HepG2 (cell line): Measurements from ENCODE around the gene TNFSF13. TPM values are rescaled to one million over a fixed set of nuclear protein-coding genes. Genes with fewer than 3 reads are reported as not detected.

Experiments
- ATAC-seq: fragments of 200-7000 bp; cut with Tn5 transposase; 3 replicates; pipeline ENCODE4 v1.9.1; 2020; ENCODE audit warnings: mild to moderate bottlenecking, moderate library complexity
- BruUV-seq: library from RNA; stranded (reverse); fragments of 400-500 nt; replicated peaks from 2 replicates; lab custom pipeline; 2021; lab: Mats Ljungman, UMichigan
- CTCF ChIA-PET: fragments of 300-600 bp; formaldehyde crosslinking; extraction: SDS; loops from one replicate; lab custom pipeline; 2021; ENCODE audit warnings: low total read pairs, inconsistent platforms, low intra/inter-chr PET ratio; lab: Yijun Ruan, JAX
- POLR2A ChIA-PET: fragments of 350-600 bp; sonication (Branson Sonifier 250); formaldehyde crosslinking; loops from one replicate; lab custom pipeline; 2020; ENCODE audit warnings: antibody characterized with exemption, inconsistent platforms; lab: Yijun Ruan, JAX
- DNase-seq: peaks from one replicate; pipeline ENCODE4 v3.0.0-alpha.2; 2015; ENCODE audit warnings: low spot score
- FAIRE-seq: peaks from 3 replicates; lab custom pipeline; 2011; peaks lifted over from hg19 to GRCh38; lab: Jason Lieb, UNC
- H2AFZ ChIP-seq: one replicate; pipeline ENCODE4 v1.6.1; 2011; ENCODE audit warnings: low read length, inconsistent platforms
- H3K27ac ChIP-seq: fragments of 300-600 bp; 3 replicates; pipeline ENCODE4 v1.8.0; 2011; ENCODE audit warnings: mixed run types, mild to moderate bottlenecking, mixed read lengths, low read length, inconsistent platforms; ENCODE audit not compliant: insufficient read depth; ENCODE audit errors: extremely low read length
- H3K27me3 ChIP-seq, 2 experiments: fragments of 200-600 bp in 1 of 2; 2 replicates in 1 of 2; 3 replicates in 1 of 2; pipeline versions ENCODE4 v1.6.0 to v1.8.0; 2011; ENCODE audit warnings: low read length in 2 of 2, mild to moderate bottlenecking in 2 of 2, moderate library complexity in 2 of 2, inconsistent platforms in 1 of 2; ENCODE audit not compliant: insufficient read depth in 2 of 2, control insufficient read depth in 1 of 2
- H3K36me3 ChIP-seq, 2 experiments: fragments of 200-600 bp in 1 of 2; replicated peaks in 1 of 2; 2 replicates in 1 of 2; 3 replicates in 1 of 2; pipeline versions ENCODE4 v1.5.1 to v1.8.0; 2011; ENCODE audit warnings: low read length in 2 of 2, inconsistent platforms in 1 of 2; ENCODE audit not compliant: insufficient read depth in 2 of 2, control insufficient read depth in 1 of 2
- H3K4me1 ChIP-seq: 2 replicates; pipeline ENCODE4 v1.5.1; 2012; ENCODE audit warnings: low read length, inconsistent platforms; ENCODE audit not compliant: insufficient read depth
- H3K4me2 ChIP-seq: 2 replicates; pipeline ENCODE4 v1.6.0; 2011; ENCODE audit warnings: low read depth, low read length, inconsistent platforms
- H3K4me3 ChIP-seq, 3 experiments: fragments of 200-600 bp in 1 of 3; sonication (generic), shearing (Covaris generic) in 1 of 3; replicated peaks in 1 of 3; 2 replicates each; pipeline ENCODE4 v1.5.1; 2011 to 2016; ENCODE audit warnings: low read length in 3 of 3, inconsistent platforms in 2 of 3, low read depth in 2 of 3, mild to moderate bottlenecking in 2 of 3, control low read depth in 1 of 3, mixed read lengths in 1 of 3; ENCODE audit not compliant: insufficient read depth in 1 of 3
- H3K79me2 ChIP-seq: one replicate; pipeline ENCODE4 v1.6.1; 2011; ENCODE audit warnings: low read length, inconsistent platforms; ENCODE audit not compliant: insufficient read depth
- H3K9ac ChIP-seq: 2 replicates; pipeline ENCODE4 v1.6.0; 2011; ENCODE audit warnings: mild to moderate bottlenecking, low read depth, low read length, inconsistent platforms; ENCODE audit not compliant: insufficient read depth
- H3K9me3 ChIP-seq: 2 replicates; pipeline ENCODE4 v1.5.1; 2012; ENCODE audit warnings: mild to moderate bottlenecking, low read length
- H4K20me1 ChIP-seq: 2 replicates; pipeline ENCODE4 v1.6.0; 2011; ENCODE audit warnings: inconsistent platforms, mild to moderate bottlenecking, low read length, moderate library complexity; ENCODE audit not compliant: insufficient read depth
- AGO2 ChIP-seq: fragments of 200-400 bp; formaldehyde crosslinking; optimal IDR thresholded peaks from 2 replicates; pipeline ENCODE3; 2017; ENCODE audit warnings: mild to moderate bottlenecking, low read depth, low read length, moderate library complexity
- FOXK1 ChIP-seq: sonication (generic); formaldehyde crosslinking; IDR thresholded peaks from 2 replicates; pipeline ENCODE4 v1.4.0; 2020; ENCODE audit warnings: low read depth, missing genetic modification reagents, borderline replicate concordance
- POLR2AphosphoS5 ChIP-seq: IDR thresholded peaks from 2 replicates; pipeline ENCODE4 v1.6.1; 2012; ENCODE audit warnings: low read depth, low read length
- RBFOX2 ChIP-seq: fragments of 200-400 bp; formaldehyde crosslinking; IDR thresholded peaks from 2 replicates; pipeline ENCODE4 v1.6.1; 2017; ENCODE audit warnings: low read depth, mild to moderate bottlenecking, low read length
- WGBS: methylation state at CpG from one replicate; pipeline ENCODE4 v1.1.6; 2017; ENCODE audit warnings: low lambda C conversion rate; 5-methylcytosine and 5-hydroxymethylcytosine counted together
- in situ Hi-C: cut with HindIII; loops from 2 replicates; pipeline ENCODE4 v1.10.0; 2017; ENCODE audit warnings: low pct_unique_long_range_greater_than_20kb; ENCODE audit not compliant: extremely low pct_ligation_motif_present
- intact Hi-C: fragments of 100-400 bp; cut with micrococcal nuclease; formaldehyde crosslinking; loops from one replicate; pipeline ENCODE4 v1.10.0; 2022; ENCODE audit not compliant: unreplicated experiment
- polyA plus RNA-seq, 8 experiments: library from polyadenylated mRNA; depleted of rRNA in 3 of 8; stranded (reverse) in 7 of 8; unstranded in 1 of 8; fragments of >200 nt; fragmentation: Illumina TruSeq in 4 of 8; extraction: Trizol in 4 of 8; gene quantifications; 2 replicates each; pipeline versions ENCODE4 v1.2.1 to v1.2.3, GENCODE V29; 2011 to 2016; ENCODE audit warnings: low read depth in 4 of 8, missing spikeins in 1 of 8, mixed read lengths in 1 of 8; ENCODE audit not compliant: insufficient read depth in 1 of 8
- total RNA-seq, 5 experiments: library from RNA; depleted of rRNA; stranded (reverse); fragments of >200 nt; fragmentation: Illumina TruSeq; extraction: Trizol; gene quantifications; 2 replicates each; pipeline ENCODE4 v1.2.3, GENCODE V29; 2016; ENCODE audit warnings: low read depth in 1 of 5
- TF ChIP-seq, protein P1 (sequence below): IDR thresholded peaks from 2 replicates; pipeline ENCODE4 v1.6.1; 2012; ENCODE audit warnings: low read depth, low read length, improper control_type of control experiment
- TF ChIP-seq, protein P2 (sequence below): sonication (generic); formaldehyde crosslinking; IDR thresholded peaks from 2 replicates; pipeline ENCODE4; 2020; ENCODE audit warnings: missing genetic modification reagents, mild to moderate bottlenecking, borderline replicate concordance

The TNFSF13 gene
- total and polyA plus RNA-seq, 2 of the 13 experiments (the other 11 are each of a cell fraction or from before 2014, with no cell fraction given) = 2.5 to 3.3 TPM

DNA sequence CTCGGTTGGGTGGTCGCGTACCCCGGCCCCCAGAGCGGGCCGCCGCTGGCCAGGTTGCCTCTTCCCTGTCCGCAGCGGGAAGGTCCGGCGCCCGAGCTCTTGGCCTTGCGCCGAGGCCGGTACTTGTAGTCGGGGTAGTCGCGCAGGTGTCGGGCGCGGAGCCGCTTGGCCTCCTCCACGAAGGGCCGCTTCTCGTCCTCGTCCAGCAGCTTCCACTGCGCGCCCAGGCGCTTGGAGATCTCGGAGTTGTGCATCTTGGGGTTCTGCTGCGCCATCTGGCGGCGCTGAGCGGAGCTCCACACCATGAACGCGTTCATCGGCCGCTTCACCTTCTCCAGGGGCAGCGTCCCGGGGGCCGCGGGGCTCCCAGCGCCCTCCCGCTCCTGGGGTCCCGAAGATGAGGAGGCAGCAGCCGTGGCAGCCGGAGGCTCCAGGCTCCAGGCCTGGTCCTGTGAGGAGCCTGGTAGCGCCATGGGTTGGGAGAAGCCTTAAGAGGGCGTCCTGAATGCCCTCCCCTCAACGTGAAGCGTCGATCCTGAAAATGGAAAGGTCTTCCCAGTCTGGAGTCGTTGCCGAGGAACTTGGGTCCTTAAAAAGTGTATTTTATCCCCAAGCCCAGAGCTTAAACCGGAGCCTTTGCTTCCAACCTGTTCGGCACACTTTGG is 30.8 kb downstream of the TNFSF13 start:
- CTCF ChIA-PET = no interaction called here
- Histone ChIP-seq H3K79me2 (peaks cover 7% of the 10 kb centered on the region), H2AFZ (no peak overlapping the region), H3K9ac (no peak overlapping the region), H3K9me3 (no peaks in the 10 kb centered on the region), H4K20me1 (no peaks in the 10 kb centered on the region), H3K4me1 (peaks cover 13% of the 10 kb centered on the region), H3K4me3 (no peak overlapping the region), H3K27me3 (no peaks in the 10 kb centered on the region; a peak in 1 of 5 replicates), H3K36me3 (peaks cover 24 to 54% of the 10 kb centered on the region in 2 experiments), H3K27ac (no peak overlapping the region), H3K4me2 (no peak overlapping the region)
- BruUV-seq = no TSS peak
- in situ Hi-C loops = loop anchor here (5.0 kb wide), 1 partner anchor 98 kb away; the partner anchor contains the start of genes TP53 and WRAP53
- DNase-seq (no peak), FAIRE-seq (no peak), ATAC-seq (no peak)
- intact Hi-C loops = no loop called here
- WGBS = 99% methylated on average over 52 of the region's 56 CpGs
- TF ChIP-seq, protein P1, sequence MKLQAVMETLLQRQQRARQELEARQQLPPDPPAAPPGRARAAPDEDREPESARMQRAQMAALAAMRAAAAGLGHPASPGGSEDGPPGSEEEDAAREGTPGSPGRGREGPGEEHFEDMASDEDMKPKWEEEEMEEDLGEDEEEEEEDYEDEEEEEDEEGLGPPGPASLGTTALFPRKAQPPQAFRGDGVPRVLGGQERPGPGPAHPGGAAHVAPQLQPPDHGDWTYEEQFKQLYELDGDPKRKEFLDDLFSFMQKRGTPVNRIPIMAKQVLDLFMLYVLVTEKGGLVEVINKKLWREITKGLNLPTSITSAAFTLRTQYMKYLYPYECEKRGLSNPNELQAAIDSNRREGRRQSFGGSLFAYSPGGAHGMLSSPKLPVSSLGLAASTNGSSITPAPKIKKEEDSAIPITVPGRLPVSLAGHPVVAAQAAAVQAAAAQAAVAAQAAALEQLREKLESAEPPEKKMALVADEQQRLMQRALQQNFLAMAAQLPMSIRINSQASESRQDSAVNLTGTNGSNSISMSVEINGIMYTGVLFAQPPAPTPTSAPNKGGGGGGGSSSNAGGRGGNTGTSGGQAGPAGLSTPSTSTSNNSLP = no peak
- TF ChIP-seq FOXK1 (CRISPR knock-in tag) = no peak
- TF ChIP-seq POLR2AphosphoS5 = 0 out of 2 replicates have a peak, but pooled peaks have one; percentile 14
- peak; percentile 76 for TF ChIP-seq AGO2
- TF ChIP-seq RBFOX2 = peak; percentile 53
- TF ChIP-seq, protein P2, sequence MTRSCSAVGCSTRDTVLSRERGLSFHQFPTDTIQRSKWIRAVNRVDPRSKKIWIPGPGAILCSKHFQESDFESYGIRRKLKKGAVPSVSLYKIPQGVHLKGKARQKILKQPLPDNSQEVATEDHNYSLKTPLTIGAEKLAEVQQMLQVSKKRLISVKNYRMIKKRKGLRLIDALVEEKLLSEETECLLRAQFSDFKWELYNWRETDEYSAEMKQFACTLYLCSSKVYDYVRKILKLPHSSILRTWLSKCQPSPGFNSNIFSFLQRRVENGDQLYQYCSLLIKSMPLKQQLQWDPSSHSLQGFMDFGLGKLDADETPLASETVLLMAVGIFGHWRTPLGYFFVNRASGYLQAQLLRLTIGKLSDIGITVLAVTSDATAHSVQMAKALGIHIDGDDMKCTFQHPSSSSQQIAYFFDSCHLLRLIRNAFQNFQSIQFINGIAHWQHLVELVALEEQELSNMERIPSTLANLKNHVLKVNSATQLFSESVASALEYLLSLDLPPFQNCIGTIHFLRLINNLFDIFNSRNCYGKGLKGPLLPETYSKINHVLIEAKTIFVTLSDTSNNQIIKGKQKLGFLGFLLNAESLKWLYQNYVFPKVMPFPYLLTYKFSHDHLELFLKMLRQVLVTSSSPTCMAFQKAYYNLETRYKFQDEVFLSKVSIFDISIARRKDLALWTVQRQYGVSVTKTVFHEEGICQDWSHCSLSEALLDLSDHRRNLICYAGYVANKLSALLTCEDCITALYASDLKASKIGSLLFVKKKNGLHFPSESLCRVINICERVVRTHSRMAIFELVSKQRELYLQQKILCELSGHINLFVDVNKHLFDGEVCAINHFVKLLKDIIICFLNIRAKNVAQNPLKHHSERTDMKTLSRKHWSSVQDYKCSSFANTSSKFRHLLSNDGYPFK = no peak
- POLR2A ChIA-PET = interaction anchor here (1.1 to 1.7 kb wide), 3 partner anchors 10 to 98 kb away, joined by 4 to 5 read pairs (median 4); partner anchors contain the start of genes CD68, SAT2 and TP53
